ENCODE results near the gene GALNT8. TPM values are rescaled to one million over a fixed set of nuclear protein-coding genes. Genes with fewer than 3 reads are reported as not detected.
A peak's percentile ranks its signal among the peaks of the same experiment; 100 is the strongest.
"Not testable (repeated sequence)": the region's sequence is repeated elsewhere in the genome, so short reads cannot be mapped to it uniquely, and the experiment has no call there.

GALNT8 gene
- total and polyA plus RNA-seq, 7 experiments from 2014 or later = 0.06 to 0.89 (median 0.38) TPM; not detected in 1

DNA sequence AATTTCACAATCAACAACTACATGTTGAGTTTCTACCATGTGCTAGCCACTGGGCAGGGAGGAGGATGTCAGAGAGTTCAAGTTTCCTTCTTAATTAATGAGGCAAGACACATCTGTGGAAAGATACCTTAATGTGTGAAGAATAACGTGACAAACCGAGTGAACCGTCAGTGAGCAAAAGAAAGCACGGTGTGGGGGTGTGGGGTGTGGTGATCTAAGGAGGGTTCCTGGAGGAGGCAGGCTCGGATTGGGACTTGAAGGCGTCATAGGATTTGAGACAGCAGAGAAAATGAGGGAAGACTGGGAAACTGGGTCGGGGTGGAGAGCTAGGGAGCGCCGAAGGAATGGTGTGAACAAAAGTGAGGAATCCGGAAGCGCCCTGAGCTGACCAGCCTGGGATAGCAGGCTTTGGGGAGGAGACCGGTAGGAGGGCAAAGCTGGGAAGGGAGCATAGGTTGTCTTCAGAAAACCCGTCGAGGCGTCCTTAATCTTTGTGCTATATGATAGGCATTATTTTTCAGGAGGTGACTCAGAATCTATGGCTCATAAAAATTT, 22.3 kb downstream of the GALNT8 start:
- Histone ChIP-seq H3K4me3 (ENCODE audit: low read length) (no peak overlapping the region), H3K4me1 (ENCODE audit: control insufficient read depth in 2 of 2, insufficient read depth in 2 of 2, low read length in 2 of 2) (no peaks in the 10 kb centered on the region), H3K36me3 (ENCODE audit: control insufficient read depth in 2 of 3, insufficient read depth in 3 of 3, low read length in 3 of 3) (no peaks in the 10 kb centered on the region), H3K27ac (ENCODE audit: low read depth, low read length) (no peak overlapping the region), H3K27me3 (ENCODE audit: control insufficient read depth in 2 of 2, insufficient read depth in 2 of 2, low read length in 2 of 2) (no peaks in the 10 kb centered on the region), H3K9me3 (ENCODE audit: control insufficient read depth in 2 of 3, low read length in 3 of 3) (no peaks in the 10 kb centered on the region)
- ChIA-PET CTCF (no interaction called here), POLR2A (no interaction called here)
- H3K36me3 Mint-ChIP-seq = no peaks in the 10 kb centered on the region
- no peak for DNase-seq
- ATAC-seq = no peak
- peaks cover 0 to 5% (median 0%) of the 10 kb centered on the region in 11 donors for H3K9me3 Mint-ChIP-seq
- no peak overlapping the region for H3K4me3 Mint-ChIP-seq
- peaks cover 10 to 17% (median 13%) of the 10 kb centered on the region in 5 donors for H3K27me3 Mint-ChIP-seq
- intact Hi-C loops (cut with micrococcal nuclease) = no loop called here
- H3K4me1 Mint-ChIP-seq = no peaks in the 10 kb centered on the region
- H3K27ac Mint-ChIP-seq = no peak overlapping the region

DNA sequence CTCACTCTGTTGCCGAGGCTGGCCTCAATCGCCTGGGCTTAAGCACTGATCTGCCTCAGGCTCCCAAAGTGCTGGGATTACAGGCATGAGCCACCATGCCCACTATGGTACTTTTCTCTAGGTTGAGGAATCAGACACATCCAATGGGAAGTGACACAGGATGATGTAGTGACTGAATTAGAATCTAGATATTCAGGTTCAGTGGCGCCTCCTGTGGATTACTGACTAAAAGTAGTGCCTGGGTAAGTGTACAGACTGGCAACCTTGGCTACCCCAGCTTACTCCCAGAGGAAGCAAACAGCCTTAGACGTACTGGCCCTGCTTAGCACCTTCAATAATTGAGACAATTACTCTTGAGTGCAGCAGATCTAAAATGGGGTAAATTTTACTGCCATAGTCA, 22.8 kb downstream of the GALNT8 start:
- ChIA-PET POLR2A (no interaction called here), CTCF (no interaction called here)
- no peaks in the 10 kb centered on the region for H3K9me3 ChIP-seq (ENCODE audit: control insufficient read depth in 2 of 3, low read length in 3 of 3)
- no peaks in the 10 kb centered on the region for H3K27me3 ChIP-seq (ENCODE audit: control insufficient read depth in 2 of 2, insufficient read depth in 2 of 2, low read length in 2 of 2)
- H3K9me3 Mint-ChIP-seq = peaks cover 0 to 5% (median 0%) of the 10 kb centered on the region in 11 donors
- H3K4me1 Mint-ChIP-seq = no peaks in the 10 kb centered on the region
- no peak overlapping the region for H3K27ac Mint-ChIP-seq
- H3K27ac ChIP-seq (ENCODE audit: low read depth, low read length) = no peak overlapping the region
- no peaks in the 10 kb centered on the region for H3K4me1 ChIP-seq (ENCODE audit: control insufficient read depth in 2 of 2, insufficient read depth in 2 of 2, low read length in 2 of 2)
- H3K4me3 ChIP-seq (ENCODE audit: low read length) = no peak overlapping the region
- intact Hi-C loops (cut with micrococcal nuclease) = no loop called here
- H3K27me3 Mint-ChIP-seq = peaks cover 10 to 19% (median 15%) of the 10 kb centered on the region in 5 donors
- no peak for ATAC-seq
- DNase-seq = no peak
- no peaks in the 10 kb centered on the region for H3K36me3 Mint-ChIP-seq
- H3K4me3 Mint-ChIP-seq = no peak overlapping the region
- H3K36me3 ChIP-seq (ENCODE audit: control insufficient read depth in 2 of 3, insufficient read depth in 3 of 3, low read length in 3 of 3) = no peaks in the 10 kb centered on the region

DNA sequence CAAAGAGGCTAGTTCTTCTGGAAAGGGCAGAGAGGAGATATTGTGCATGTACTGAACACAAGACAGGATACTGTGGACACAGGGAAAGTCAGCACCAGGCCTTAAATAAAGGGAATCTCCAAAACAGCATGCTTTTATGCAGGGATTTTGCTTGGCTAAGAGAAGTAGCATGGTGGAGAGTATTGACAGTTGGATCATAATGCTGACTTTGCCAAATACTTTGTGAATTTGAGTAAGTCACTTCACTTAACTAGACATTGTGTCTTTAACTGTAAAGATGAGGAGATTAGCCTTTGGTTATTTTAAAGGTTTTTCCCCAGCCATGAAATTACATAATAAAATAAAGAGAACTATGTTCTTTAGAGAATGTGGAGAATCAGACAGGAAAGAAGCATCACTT, 24.5 kb downstream of the GALNT8 start:
- ChIA-PET CTCF (interaction anchor here (1.8 kb wide), 1 partner anchor 13 kb away, joined by 5 read pairs; no protein-coding TSS in a partner anchor), POLR2A (no interaction called here)
- no peaks in the 10 kb centered on the region for H3K4me1 Mint-ChIP-seq
- no peak overlapping the region for H3K27ac Mint-ChIP-seq
- peaks cover 0 to 5% (median 0%) of the 10 kb centered on the region in 11 donors for H3K9me3 Mint-ChIP-seq
- intact Hi-C loops (cut with micrococcal nuclease) = no loop called here
- H3K9me3 ChIP-seq (ENCODE audit: control insufficient read depth in 2 of 3, low read length in 3 of 3) = no peaks in the 10 kb centered on the region
- H3K27ac ChIP-seq (ENCODE audit: low read depth, low read length) = no peak overlapping the region
- peaks cover 5 to 21% (median 11%) of the 10 kb centered on the region in 5 donors for H3K27me3 Mint-ChIP-seq
- H3K4me3 Mint-ChIP-seq = no peak overlapping the region
- H3K27me3 ChIP-seq (ENCODE audit: control insufficient read depth in 2 of 2, insufficient read depth in 2 of 2, low read length in 2 of 2) = no peaks in the 10 kb centered on the region
- H3K4me3 ChIP-seq (ENCODE audit: low read length) = no peak overlapping the region
- DNase-seq (no peak), ATAC-seq (no peak)
- H3K36me3 Mint-ChIP-seq = no peaks in the 10 kb centered on the region
- no peaks in the 10 kb centered on the region for H3K4me1 ChIP-seq (ENCODE audit: control insufficient read depth in 2 of 2, insufficient read depth in 2 of 2, low read length in 2 of 2)
- no peaks in the 10 kb centered on the region for H3K36me3 ChIP-seq (ENCODE audit: control insufficient read depth in 2 of 3, insufficient read depth in 3 of 3, low read length in 3 of 3)

DNA sequence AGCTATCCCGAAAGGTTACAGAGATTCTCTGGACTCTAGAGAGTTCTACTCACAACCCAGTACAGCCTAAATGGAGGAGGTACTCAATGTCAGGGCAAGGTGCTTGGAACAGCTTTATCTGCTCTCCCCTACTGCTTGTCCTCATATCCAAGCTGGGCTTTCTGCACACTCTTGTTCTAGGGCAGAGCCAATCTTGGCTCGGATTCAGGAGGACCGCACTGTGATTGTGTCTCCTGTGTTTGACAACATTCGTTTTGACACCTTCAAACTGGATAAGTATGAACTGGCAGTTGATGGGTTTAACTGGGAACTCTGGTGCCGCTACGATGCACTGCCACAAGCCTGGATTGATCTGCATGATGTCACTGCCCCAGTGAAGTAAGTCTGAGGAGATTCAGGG, 25.0 kb downstream of the GALNT8 start:
- peaks cover 0 to 22% (median 11%) of the 10 kb centered on the region in 5 donors for H3K27me3 Mint-ChIP-seq
- Histone ChIP-seq H3K4me1 (ENCODE audit: control insufficient read depth in 2 of 2, insufficient read depth in 2 of 2, low read length in 2 of 2) (no peaks in the 10 kb centered on the region), H3K27ac (ENCODE audit: low read depth, low read length) (no peak overlapping the region), H3K4me3 (ENCODE audit: low read length) (no peak overlapping the region), H3K9me3 (ENCODE audit: control insufficient read depth in 2 of 3, low read length in 3 of 3) (no peaks in the 10 kb centered on the region), H3K36me3 (ENCODE audit: control insufficient read depth in 2 of 3, insufficient read depth in 3 of 3, low read length in 3 of 3) (no peaks in the 10 kb centered on the region), H3K27me3 (ENCODE audit: control insufficient read depth in 2 of 2, insufficient read depth in 2 of 2, low read length in 2 of 2) (no peaks in the 10 kb centered on the region)
- H3K36me3 Mint-ChIP-seq = no peaks in the 10 kb centered on the region
- ChIA-PET POLR2A (no interaction called here), CTCF (interaction anchor here (1.8 kb wide), 1 partner anchor 12 kb away, joined by 5 read pairs; no protein-coding TSS in a partner anchor)
- peaks cover 0 to 5% (median 0%) of the 10 kb centered on the region in 11 donors for H3K9me3 Mint-ChIP-seq
- H3K27ac Mint-ChIP-seq = no peak overlapping the region
- H3K4me1 Mint-ChIP-seq = no peaks in the 10 kb centered on the region
- ATAC-seq (no peak), DNase-seq (no peak)
- H3K4me3 Mint-ChIP-seq = no peak overlapping the region
- intact Hi-C loops (cut with micrococcal nuclease) = no loop called here

DNA sequence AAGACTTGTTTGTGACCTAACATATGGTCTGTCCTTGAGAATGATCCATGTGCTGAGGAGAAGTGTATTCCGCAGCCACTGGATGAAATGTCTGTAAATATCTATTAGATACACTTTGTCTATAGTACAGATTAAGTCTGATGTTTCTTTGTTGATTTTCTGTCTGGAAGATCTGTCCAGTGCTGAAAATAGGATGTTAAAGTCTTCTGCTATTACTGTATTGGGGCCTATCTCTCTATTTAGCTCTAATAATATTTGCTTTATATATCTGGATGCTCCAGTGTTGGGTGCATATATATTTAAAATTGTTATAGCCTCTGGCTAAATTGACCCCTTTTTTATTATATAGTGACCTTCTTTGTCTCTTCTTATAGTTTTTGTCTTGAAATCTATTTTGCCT, 31.5 kb downstream of the GALNT8 start:
- intact Hi-C loops (cut with micrococcal nuclease) = not testable (repeated sequence)

DNA sequence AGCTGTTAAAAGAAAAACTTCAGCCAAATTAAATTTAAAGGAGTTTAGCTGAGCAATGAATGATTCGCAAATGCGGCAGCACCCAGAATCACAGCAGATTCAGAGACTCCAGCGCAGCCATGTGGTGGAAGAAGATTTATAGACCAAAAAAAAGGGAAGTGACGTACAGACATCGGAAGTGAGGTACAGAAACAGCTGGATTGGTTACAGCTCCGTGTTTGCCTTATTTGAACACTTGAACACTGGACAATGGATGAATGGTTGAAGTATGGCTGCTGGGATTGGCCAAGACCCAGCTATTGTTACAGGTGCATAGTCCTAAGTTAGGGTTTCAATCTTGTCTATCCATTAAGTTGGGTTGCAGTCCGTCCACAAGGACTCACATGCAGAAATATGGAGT, 42.6 kb downstream of the GALNT8 start:
- no peak for DNase-seq
- H3K27me3 Mint-ChIP-seq = peaks cover 0 to 14% (median 0%) of the 10 kb centered on the region in 5 donors
- no peak overlapping the region for H3K4me3 ChIP-seq (ENCODE audit: low read length)
- no peak overlapping the region for H3K4me3 Mint-ChIP-seq
- no peaks in the 10 kb centered on the region for H3K27me3 ChIP-seq (ENCODE audit: control insufficient read depth in 2 of 2, insufficient read depth in 2 of 2, low read length in 2 of 2)
- peaks cover 0 to 4% (median 0%) of the 10 kb centered on the region in 7 donors for H3K4me1 Mint-ChIP-seq
- intact Hi-C loops (cut with micrococcal nuclease) = no loop called here
- no peak overlapping the region for H3K27ac ChIP-seq (ENCODE audit: low read depth, low read length)
- H3K4me1 ChIP-seq (ENCODE audit: control insufficient read depth in 2 of 2, insufficient read depth in 2 of 2, low read length in 2 of 2) = no peaks in the 10 kb centered on the region
- ATAC-seq = no peak
- H3K9me3 Mint-ChIP-seq = peaks cover 0 to 1% (median 0%) of the 10 kb centered on the region in 11 donors
- no peaks in the 10 kb centered on the region for H3K36me3 Mint-ChIP-seq
- H3K36me3 ChIP-seq (ENCODE audit: control insufficient read depth in 2 of 3, insufficient read depth in 3 of 3, low read length in 3 of 3) = no peaks in the 10 kb centered on the region
- POLR2A ChIA-PET = no interaction called here
- CTCF ChIA-PET = interaction anchor here (0.7 kb wide), 1 partner anchor 95 kb away, joined by 3 read pairs; no protein-coding TSS in a partner anchor
- no peaks in the 10 kb centered on the region for H3K9me3 ChIP-seq (ENCODE audit: control insufficient read depth in 2 of 3, low read length in 3 of 3)
- H3K27ac Mint-ChIP-seq = no peak overlapping the region

More for the DNA sequence above, 31.5 kb downstream of the GALNT8 start:
- H3K9me3 Mint-ChIP-seq; CTCF ChIA-PET; H3K36me3 ChIP-seq (ENCODE audit: control insufficient read depth in 2 of 3, insufficient read depth in 3 of 3, low read length in 3 of 3); H3K4me3 ChIP-seq (ENCODE audit: low read length); DNase-seq; H3K27me3 ChIP-seq (ENCODE audit: control insufficient read depth in 2 of 2, insufficient read depth in 2 of 2, low read length in 2 of 2); H3K4me3 Mint-ChIP-seq; ATAC-seq; H3K4me1 ChIP-seq (ENCODE audit: control insufficient read depth in 2 of 2, insufficient read depth in 2 of 2, low read length in 2 of 2); H3K36me3 Mint-ChIP-seq; H3K9me3 ChIP-seq (ENCODE audit: control insufficient read depth in 2 of 3, low read length in 3 of 3); POLR2A ChIA-PET; H3K27ac ChIP-seq (ENCODE audit: low read depth, low read length); H3K4me1 Mint-ChIP-seq; H3K27ac Mint-ChIP-seq: not testable (repeated sequence)
- peaks cover 0 to 39% (median 5%) of the 10 kb centered on the region in 5 donors for H3K27me3 Mint-ChIP-seq

DNA sequence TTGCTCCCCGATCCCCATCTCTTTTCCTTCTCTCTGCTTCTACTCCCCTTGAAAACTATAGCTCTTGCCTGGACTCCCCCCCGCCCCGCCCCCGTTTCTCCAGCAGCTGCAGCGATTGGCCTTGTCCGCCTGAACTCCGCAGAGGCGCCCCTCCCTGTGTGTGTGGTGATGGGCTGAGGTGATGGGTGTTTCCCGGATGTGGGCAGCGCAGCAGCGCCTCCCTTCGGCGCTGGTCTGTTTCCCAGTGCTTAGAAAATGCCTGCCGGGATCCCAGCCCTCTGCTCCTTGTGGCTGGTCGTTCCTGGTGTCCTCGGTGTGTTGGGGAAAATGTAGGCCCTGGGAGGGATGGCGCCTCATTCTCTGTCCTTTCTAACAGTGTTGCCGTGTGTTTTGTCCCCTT, 43.3 kb downstream of the GALNT8 start:
- Mint-ChIP-seq H3K9me3 (peaks cover 0 to 1% (median 0%) of the 10 kb centered on the region in 11 donors), H3K4me3 (no peak overlapping the region), H3K27ac (peak overlapping the region in 1 of 9 donors; percentile 5), H3K36me3 (no peaks in the 10 kb centered on the region), H3K4me1 (peaks cover 0 to 4% (median 0%) of the 10 kb centered on the region in 7 donors), H3K27me3 (peaks cover 0 to 12% (median 0%) of the 10 kb centered on the region in 5 donors)
- H3K27me3 ChIP-seq (ENCODE audit: control insufficient read depth in 2 of 2, insufficient read depth in 2 of 2, low read length in 2 of 2) = no peaks in the 10 kb centered on the region
- POLR2A ChIA-PET = no interaction called here
- no peaks in the 10 kb centered on the region for H3K9me3 ChIP-seq (ENCODE audit: control insufficient read depth in 2 of 3, low read length in 3 of 3)
- ATAC-seq (no peak), DNase-seq (no peak)
- no peak overlapping the region for H3K27ac ChIP-seq (ENCODE audit: low read depth, low read length)
- CTCF ChIA-PET = no interaction called here
- no peaks in the 10 kb centered on the region for H3K4me1 ChIP-seq (ENCODE audit: control insufficient read depth in 2 of 2, insufficient read depth in 2 of 2, low read length in 2 of 2)
- intact Hi-C loops (cut with micrococcal nuclease) = no loop called here
- H3K4me3 ChIP-seq (ENCODE audit: low read length) = no peak overlapping the region
- H3K36me3 ChIP-seq (ENCODE audit: control insufficient read depth in 2 of 3, insufficient read depth in 3 of 3, low read length in 3 of 3) = no peaks in the 10 kb centered on the region
